OCI-LY7 (cell line): ENCODE data around the gene CAP1. TPM values are rescaled to one million over a fixed set of nuclear protein-coding genes. Genes with fewer than 3 reads are reported as not detected.

Experiments
- BruUV-seq: library from RNA; stranded (reverse); fragments of 400-500 nt; replicated peaks from 2 replicates; lab custom pipeline; 2021; lab: Mats Ljungman, UMichigan
- CTCF ChIA-PET: fragments of 300-600 bp; sonication (Branson Sonifier 250); formaldehyde crosslinking; loops from one replicate; lab custom pipeline; 2022; ENCODE audit warnings: antibody characterized with exemption; ENCODE audit not compliant: unreplicated experiment; lab: Charles Lee
- POLR2A ChIA-PET: fragments of 300-600 bp; sonication (Branson Sonifier 250); formaldehyde crosslinking; loops from one replicate; lab custom pipeline; 2022; ENCODE audit warnings: antibody characterized with exemption; lab: Charles Lee
- DNase-seq: peaks from one replicate; pipeline ENCODE4 v3.0.0-alpha.2; 2015; ENCODE audit warnings: low spot score
- H2AFZ ChIP-seq: fragments of 200-600 bp; sonication (generic), shearing (Covaris generic); 2 replicates; pipeline ENCODE4 v1.6.1; 2014; ENCODE audit warnings: mild to moderate bottlenecking, antibody characterized with exemption, low read length, moderate library complexity
- H3K27ac ChIP-seq: fragments of 200-600 bp; sonication (generic); 2 replicates; pipeline ENCODE4 v1.5.1; 2014; ENCODE audit warnings: mixed run types, low read depth, mild to moderate bottlenecking, moderate library complexity, low read length, inconsistent platforms; ENCODE audit not compliant: poor library complexity, severe bottlenecking
- H3K36me3 ChIP-seq: fragments of 200-600 bp; sonication (generic); 2 replicates; pipeline ENCODE4 v1.6.1; 2014; ENCODE audit warnings: mild to moderate bottlenecking, antibody characterized with exemption, low read length, moderate library complexity, mixed read lengths; ENCODE audit not compliant: insufficient read depth
- H3K4me1 ChIP-seq: fragments of 200-600 bp; sonication (generic); 2 replicates; pipeline ENCODE4 v1.5.1; 2014; ENCODE audit warnings: mild to moderate bottlenecking, low read length; ENCODE audit not compliant: insufficient read depth, poor library complexity, severe bottlenecking
- H3K4me2 ChIP-seq: fragments of 200-600 bp; sonication (generic); 2 replicates; pipeline ENCODE4 v1.6.1; 2014; ENCODE audit warnings: mild to moderate bottlenecking, low read length
- H3K4me3 ChIP-seq: fragments of 200-600 bp; sonication (generic); 2 replicates; pipeline ENCODE4 v1.5.1; 2014; ENCODE audit warnings: mild to moderate bottlenecking, low read depth, low read length; ENCODE audit not compliant: poor library complexity, severe bottlenecking
- H3K79me2 ChIP-seq: fragments of 200-600 bp; sonication (generic); 2 replicates; pipeline ENCODE4 v1.6.1; 2016; ENCODE audit warnings: low read depth, mild to moderate bottlenecking, low read length, moderate library complexity, mixed read lengths; ENCODE audit not compliant: insufficient read depth
- H3K9me2 ChIP-seq: fragments of 200-600 bp; sonication (generic); 2 replicates; pipeline ENCODE4 v1.6.1; 2016; ENCODE audit warnings: mild to moderate bottlenecking, low read length, mixed read lengths; ENCODE audit not compliant: insufficient read depth
- H3K9me3 ChIP-seq: fragments of 200-600 bp; sonication (generic); 2 replicates; pipeline ENCODE4 v1.6.1; 2014; ENCODE audit warnings: mild to moderate bottlenecking, mixed run types, low read length, mixed read lengths
- H4K20me1 ChIP-seq: fragments of 200-600 bp; sonication (generic); 2 replicates; pipeline ENCODE4 v1.6.1; 2014; ENCODE audit warnings: mild to moderate bottlenecking, antibody characterized with exemption, low read length, moderate library complexity, mixed read lengths; ENCODE audit not compliant: insufficient read depth
- CTCF ChIP-seq: fragments of 200-600 bp; sonication (generic); conservative IDR thresholded peaks from 2 replicates; pipeline ENCODE4 v1.5.1; 2014; ENCODE audit warnings: mild to moderate bottlenecking, antibody characterized with exemption, low read length, moderate library complexity, mixed read lengths
- EZH2phosphoT487 ChIP-seq: fragments of 200-600 bp; sonication (generic); IDR thresholded peaks from 2 replicates; pipeline ENCODE4 v1.6.1; 2018; ENCODE audit warnings: low read depth, borderline replicate concordance, mild to moderate bottlenecking, mixed run types, antibody characterized with exemption, low read length, moderate library complexity, mixed read lengths
- intact Hi-C: fragments of 100-400 bp; cut with micrococcal nuclease; formaldehyde crosslinking; loops from one replicate; pipeline ENCODE4 v1.10.0; 2022; ENCODE audit not compliant: unreplicated experiment
- total RNA-seq, 2 experiments: library from RNA; depleted of rRNA in 1 of 2; stranded (reverse); fragments of >200 nt in 1 of 2; shearing (Covaris generic) in 1 of 2; gene quantifications; 2 replicates each; pipeline ENCODE4 v1.2.3, GENCODE V29; 2014 to 2022

The CAP1 gene
- total RNA-seq, 2 experiments from 2014 or later: 193 to 296 TPM

GRCh38 chr1:40058097-40058452 lies 17.5 kb downstream of the CAP1 start:
- Histone ChIP-seq H3K27ac (peak overlapping the region; percentile 90), H3K79me2 (peaks cover 81% of the 10 kb centered on the region), H3K4me3 (no peak overlapping the region), H3K4me2 (peak overlapping the region; percentile 76), H3K4me1 (peaks cover 70% of the 10 kb centered on the region), H3K36me3 (peaks cover 73% of the 10 kb centered on the region), H4K20me1 (no peaks in the 10 kb centered on the region), H3K9me3 (no peaks in the 10 kb centered on the region), H3K9me2 (no peaks in the 10 kb centered on the region), H2AFZ (no peak overlapping the region)
- no TSS peak for BruUV-seq
- TF ChIP-seq EZH2phosphoT487 (no peak), CTCF (no peak)
- POLR2A ChIA-PET: interaction anchor here (1.0 to 2.2 kb wide), 4 partner anchors 10 to 25 kb away, joined by 3 to 13 read pairs (median 3); partner anchors contain the start of gene CAP1
- no peak for DNase-seq
- CTCF ChIA-PET: interaction anchor here (0.7 to 0.8 kb wide), 2 partner anchors 14 to 139 kb away, joined by 3 read pairs; no protein-coding TSS in a partner anchor
- intact Hi-C loops: no loop called here

GRCh38 chr1:40058453-40059337 lies 18.2 kb downstream of the CAP1 start:
- peaks cover 79% of the 10 kb centered on the region for H3K36me3 ChIP-seq

More at GRCh38 chr1:40058453-40059337, 18.2 kb downstream of the CAP1 start:
- no peak for DNase-seq
- CTCF ChIA-PET: no interaction called here
- no TSS peak for BruUV-seq
- H3K4me1 ChIP-seq: peaks cover 76% of the 10 kb centered on the region
- H3K4me2 ChIP-seq: peak overlapping the region; percentile 76
- H4K20me1 ChIP-seq: no peaks in the 10 kb centered on the region
- no peaks in the 10 kb centered on the region for H3K9me2 ChIP-seq
- peaks cover 77% of the 10 kb centered on the region for H3K79me2 ChIP-seq
- intact Hi-C loops: loop anchor here (1.0 kb wide), 1 partner anchor 18 kb away; the partner anchor contains the start of gene CAP1
- TF ChIP-seq EZH2phosphoT487 (no peak), CTCF (no peak)
- no peak overlapping the region for H2AFZ ChIP-seq
- POLR2A ChIA-PET: interaction anchor here (1.0 to 2.2 kb wide), 4 partner anchors 10 to 24 kb away, joined by 3 to 13 read pairs (median 3); partner anchors contain the start of gene CAP1
- H3K4me3 ChIP-seq: peak overlapping the region; percentile 54
- H3K9me3 ChIP-seq: no peaks in the 10 kb centered on the region
- H3K27ac ChIP-seq: peak overlapping the region; percentile 90
